ENCODE results near the gene HIBADH.

DNA sequence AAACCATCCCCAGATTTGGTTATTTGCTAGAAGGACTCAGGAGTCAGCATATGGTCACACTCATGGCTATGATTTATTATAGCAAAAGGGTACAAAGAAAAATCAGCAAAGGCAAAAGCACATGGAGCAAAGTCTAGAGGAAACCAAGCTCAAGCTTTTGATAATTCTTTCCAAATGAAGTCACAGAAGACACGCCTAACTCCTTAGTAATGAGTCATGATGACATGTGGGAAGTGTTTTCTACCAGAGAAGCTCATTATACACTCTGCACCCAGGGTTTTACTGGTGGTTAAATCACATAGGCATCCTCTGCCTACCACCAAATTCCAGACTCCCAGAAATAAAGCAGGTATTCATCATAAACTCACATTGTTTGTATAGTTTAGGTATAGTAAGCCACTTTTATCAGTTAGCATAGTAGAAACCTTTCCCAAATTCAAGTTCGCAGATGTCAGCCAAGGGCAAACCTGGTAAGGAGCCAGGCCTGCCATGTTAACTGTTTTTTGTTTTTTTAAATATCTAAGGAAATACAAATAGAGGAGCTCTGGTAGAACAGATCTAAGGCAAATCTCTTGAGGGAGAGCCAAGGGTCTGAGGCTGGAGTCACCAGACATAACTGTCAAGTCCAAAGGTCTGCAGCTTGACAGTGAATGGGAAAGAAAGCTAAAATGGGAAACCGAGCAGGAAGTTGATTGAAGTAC lies 15.4 kb upstream of the HIBADH start:
- TF ChIP-seq CTCF (IDR thresholded peaks at IDR 0.05) = no peak
- no peak for TF ChIP-seq POLR2A (IDR thresholded peaks at IDR 0.05)
